AG04449 (cell line): ENCODE data around the gene SNAP47.

Experiments
- CTCF ChIA-PET: fragments of 350-600 bp; formaldehyde crosslinking; extraction: SDS; loops from one replicate; lab custom pipeline; 2021; ENCODE audit warnings: antibody characterized with exemption; lab: Yijun Ruan, JAX
- POLR2A ChIA-PET: fragments of 400-600, 350-600 bp; formaldehyde crosslinking; extraction: SDS; loops from one replicate; lab custom pipeline; 2020; ENCODE audit warnings: antibody characterized with exemption, inconsistent platforms; lab: Yijun Ruan, JAX
- DNase-seq: peaks from one replicate; pipeline ENCODE4 v3.0.0-alpha.2; 2010; ENCODE audit warnings: low read depth, low spot score
- H3K4me3 ChIP-seq: 2 replicates; pipeline ENCODE4 v1.5.1; 2011; ENCODE audit warnings: low read depth, mild to moderate bottlenecking, control low read depth, low read length
- TF ChIP-seq, protein P1 (sequence below): IDR thresholded peaks from one replicate; pipeline ENCODE4 v1.5.1; 2011; ENCODE audit warnings: mild to moderate bottlenecking, moderate library complexity, low read length, control low read depth, inconsistent platforms; ENCODE audit not compliant: insufficient read depth; ENCODE audit errors: missing control alignments

The SNAP47 gene

GRCh38 chr1:227759341-227760300 lies 24.4 kb downstream of the SNAP47 start:
- CTCF ChIA-PET, result interaction anchor here (0.7 to 8.9 kb wide), 11 partner anchors 8 to 194 kb away, joined by 3 to 121 read pairs (median 4); partner anchors contain the start of gene WNT9A
- POLR2A ChIA-PET, result interaction anchor here (0.6 to 2.7 kb wide), 6 partner anchors 16 to 344 kb away, joined by 3 to 14 read pairs (median 6); partner anchors contain the start of genes JMJD4, SNAP47 and WNT9A

DNA sequence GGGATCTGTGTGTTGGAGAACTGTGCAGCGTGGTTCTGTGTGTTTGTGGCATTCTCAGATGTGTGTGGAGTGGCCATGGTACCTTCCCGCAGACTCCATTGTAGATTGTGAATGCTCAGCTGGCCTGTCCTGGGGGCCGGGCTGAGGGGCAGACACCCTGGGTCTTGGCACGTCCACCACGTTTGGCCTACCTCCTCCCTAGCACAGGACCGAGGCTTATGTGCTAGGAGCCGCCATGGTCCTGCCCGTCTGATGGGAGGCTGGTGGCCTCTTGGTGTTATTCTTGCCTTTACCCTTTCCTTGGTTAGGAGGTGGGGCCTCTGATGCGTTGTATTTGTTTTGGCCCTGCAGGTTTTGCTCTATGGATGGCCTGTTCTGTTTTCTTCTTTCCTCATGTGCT lies 25.1 kb downstream of the SNAP47 start:
- TF ChIP-seq, protein P1, sequence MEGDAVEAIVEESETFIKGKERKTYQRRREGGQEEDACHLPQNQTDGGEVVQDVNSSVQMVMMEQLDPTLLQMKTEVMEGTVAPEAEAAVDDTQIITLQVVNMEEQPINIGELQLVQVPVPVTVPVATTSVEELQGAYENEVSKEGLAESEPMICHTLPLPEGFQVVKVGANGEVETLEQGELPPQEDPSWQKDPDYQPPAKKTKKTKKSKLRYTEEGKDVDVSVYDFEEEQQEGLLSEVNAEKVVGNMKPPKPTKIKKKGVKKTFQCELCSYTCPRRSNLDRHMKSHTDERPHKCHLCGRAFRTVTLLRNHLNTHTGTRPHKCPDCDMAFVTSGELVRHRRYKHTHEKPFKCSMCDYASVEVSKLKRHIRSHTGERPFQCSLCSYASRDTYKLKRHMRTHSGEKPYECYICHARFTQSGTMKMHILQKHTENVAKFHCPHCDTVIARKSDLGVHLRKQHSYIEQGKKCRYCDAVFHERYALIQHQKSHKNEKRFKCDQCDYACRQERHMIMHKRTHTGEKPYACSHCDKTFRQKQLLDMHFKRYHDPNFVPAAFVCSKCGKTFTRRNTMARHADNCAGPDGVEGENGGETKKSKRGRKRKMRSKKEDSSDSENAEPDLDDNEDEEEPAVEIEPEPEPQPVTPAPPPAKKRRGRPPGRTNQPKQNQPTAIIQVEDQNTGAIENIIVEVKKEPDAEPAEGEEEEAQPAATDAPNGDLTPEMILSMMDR, result no peak
- no peak for DNase-seq
- ChIA-PET CTCF (interaction anchor here (0.9 to 8.9 kb wide), 7 partner anchors 13 to 327 kb away, joined by 3 to 121 read pairs (median 27); partner anchors contain the start of gene WNT9A), POLR2A (interaction anchor here (0.6 to 2.7 kb wide), 2 partner anchors 15 to 191 kb away, joined by 3 to 14 read pairs; no protein-coding TSS in a partner anchor)
- no peak overlapping the region for H3K4me3 ChIP-seq

More at GRCh38 chr1:227759341-227760300, 24.4 kb downstream of the SNAP47 start:
- DNase-seq, result peak; percentile 92
- no peak overlapping the region for H3K4me3 ChIP-seq
- TF ChIP-seq, protein P1, result no peak

DNA sequence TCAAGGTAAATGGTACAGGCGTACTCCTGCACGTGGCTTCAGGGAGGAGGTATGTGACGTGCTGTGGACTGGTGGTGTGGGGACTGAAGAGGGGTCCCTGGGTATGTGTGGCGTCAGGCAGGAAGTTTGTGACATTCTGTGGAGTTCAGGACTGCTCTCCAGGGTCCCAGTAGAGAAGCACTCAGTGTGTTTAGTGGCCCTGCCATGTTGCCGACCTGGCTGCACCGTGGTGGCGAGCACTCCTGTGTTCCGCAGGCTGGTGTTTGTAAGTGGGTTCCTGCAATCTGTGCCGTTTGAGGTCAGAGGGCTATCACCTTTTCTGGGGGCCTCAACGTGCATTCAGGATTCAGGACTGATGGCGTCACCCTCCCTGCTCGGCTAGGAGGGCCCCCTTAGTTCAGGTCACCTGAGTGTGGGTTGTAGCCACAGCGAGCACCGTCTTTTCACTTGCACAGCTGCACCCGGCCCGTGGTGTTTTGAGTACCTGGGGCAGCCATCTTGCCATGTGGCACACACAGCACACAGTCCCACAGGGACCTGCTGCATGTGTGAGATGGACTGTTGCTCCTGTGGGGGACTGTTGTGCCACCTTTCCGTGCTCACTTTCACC lies 26.5 kb downstream of the SNAP47 start:
- no peak overlapping the region for H3K4me3 ChIP-seq
- CTCF ChIA-PET, result interaction anchor here (0.6 to 8.9 kb wide), 19 partner anchors 9 to 339 kb away, joined by 3 to 121 read pairs (median 5); partner anchors contain the start of gene WNT9A
- TF ChIP-seq, protein P1, result no peak
- DNase-seq, result no peak
- POLR2A ChIA-PET, result interaction anchor here (1.5 kb wide), 1 partner anchor 192 kb away, joined by 3 read pairs; no protein-coding TSS in a partner anchor

DNA sequence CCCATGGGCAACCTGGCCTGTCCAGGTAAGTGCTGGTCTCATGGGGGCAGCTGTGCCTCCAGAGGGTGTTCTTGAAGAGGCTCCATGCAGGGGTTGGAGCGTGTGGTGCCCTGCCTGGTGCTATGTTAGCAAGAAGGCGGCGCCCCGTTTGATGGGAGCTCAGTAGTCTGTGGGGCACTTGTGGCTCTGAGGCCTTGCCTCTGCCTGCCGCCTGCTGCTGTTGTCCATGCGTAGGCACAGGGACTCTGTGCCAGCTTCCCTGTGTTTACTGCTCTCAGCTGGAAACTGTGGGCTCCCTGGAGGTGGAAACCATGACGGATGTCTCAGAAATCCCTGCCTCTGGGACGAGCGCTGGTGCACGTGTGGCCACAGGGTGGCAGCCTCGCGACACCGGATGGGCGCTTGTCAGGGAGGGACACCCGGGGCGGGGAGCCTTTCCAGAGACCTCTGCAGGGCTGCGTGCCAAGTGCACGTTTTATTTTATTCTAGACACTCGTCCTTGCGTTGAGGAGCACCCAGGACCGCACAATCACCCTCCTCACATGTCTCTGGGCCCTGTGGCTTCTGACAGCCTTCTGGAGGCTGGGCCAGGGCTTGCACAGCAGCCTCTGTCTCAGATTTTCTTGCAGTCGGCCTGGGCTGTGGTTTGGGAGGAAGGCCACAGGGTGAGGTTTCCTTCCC lies 27.1 kb downstream of the SNAP47 start:
- DNase-seq, result no peak
- ChIA-PET CTCF (interaction anchor here (0.6 to 8.9 kb wide), 24 partner anchors 10 to 753 kb away, joined by 3 to 121 read pairs (median 4); partner anchors contain the start of gene WNT9A), POLR2A (interaction anchor here (1.4 to 1.5 kb wide), 2 partner anchors 12 to 191 kb away, joined by 3 to 4 read pairs; no protein-coding TSS in a partner anchor)
- H3K4me3 ChIP-seq, result no peak overlapping the region
- TF ChIP-seq, protein P1, result peak; percentile 95

GRCh38 chr1:227763246-227764018 lies 28.2 kb downstream of the SNAP47 start:
- ChIA-PET CTCF (interaction anchor here (0.7 to 8.9 kb wide), 18 partner anchors 10 to 752 kb away, joined by 3 to 121 read pairs (median 5); partner anchors contain the start of gene WNT9A), POLR2A (interaction anchor here (1.0 to 1.5 kb wide), 3 partner anchors 11 to 190 kb away, joined by 3 to 4 read pairs (median 3); no protein-coding TSS in a partner anchor)
- H3K4me3 ChIP-seq, result no peak overlapping the region
- DNase-seq, result no peak
- TF ChIP-seq, protein P1, result no peak
